Neural cell (in vitro differentiated cells): ENCODE data around the gene ITPKB. TPM values are rescaled to one million over a fixed set of nuclear protein-coding genes. Genes with fewer than 3 reads are reported as not detected.

ENCODE experiments used
- H2AFZ ChIP-seq: fragments of 200-600, 300-800 bp; sonication (generic), shearing (Covaris generic); 2 replicates; pipeline ENCODE4 v1.6.0; 2014; ENCODE audit warnings: low read depth, mild to moderate bottlenecking, antibody characterized with exemption, low read length, moderate library complexity
- H3F3A ChIP-seq: fragments of 200-600 bp; shearing (Covaris generic); 2 replicates; pipeline ENCODE4 v1.6.1; 2016; ENCODE audit warnings: mild to moderate bottlenecking, moderate library complexity, mixed read lengths, antibody characterized with exemption, low read length; ENCODE audit not compliant: insufficient read depth, poor library complexity, severe bottlenecking
- H3K27ac ChIP-seq: fragments of 200-600, 300-800 bp; sonication (generic), shearing (Covaris generic); 2 replicates; pipeline ENCODE4 v1.5.1; 2014; ENCODE audit warnings: mild to moderate bottlenecking, low read length, moderate library complexity
- H3K27me3 ChIP-seq: fragments of 300-800, 200-600 bp; sonication (generic), shearing (Covaris generic); 2 replicates; pipeline ENCODE4 v1.6.0; 2014; ENCODE audit warnings: mild to moderate bottlenecking, low read depth, low read length, moderate library complexity; ENCODE audit not compliant: insufficient read depth
- H3K36me3 ChIP-seq: fragments of 300-800, 200-600 bp; sonication (generic), shearing (Covaris generic); 2 replicates; pipeline ENCODE4 v1.5.1; 2014; ENCODE audit warnings: mild to moderate bottlenecking, antibody characterized with exemption, low read length, moderate library complexity; ENCODE audit not compliant: insufficient read depth
- H3K4me2 ChIP-seq: fragments of 300-800, 200-600 bp; sonication (generic), shearing (Covaris generic); 2 replicates; pipeline ENCODE4 v1.6.0; 2014; ENCODE audit warnings: mild to moderate bottlenecking, low read length
- H3K4me3 ChIP-seq: fragments of 300-800, 200-600 bp; sonication (generic), shearing (Covaris generic); 2 replicates; pipeline ENCODE4 v1.5.1; 2014; ENCODE audit warnings: mild to moderate bottlenecking, low read length, moderate library complexity
- H3K79me2 ChIP-seq: fragments of 200-600 bp; shearing (Covaris generic); replicated peaks from 2 replicates; pipeline ENCODE4 v1.6.0; 2014; ENCODE audit warnings: mild to moderate bottlenecking, low read length, moderate library complexity; ENCODE audit not compliant: insufficient read depth
- H3K9ac ChIP-seq: fragments of 300-800, 200-600 bp; sonication (generic), shearing (Covaris generic); 2 replicates; pipeline ENCODE4 v1.6.1; 2016; ENCODE audit warnings: mild to moderate bottlenecking, low read length, mixed read lengths
- H3K9me2 ChIP-seq: fragments of 200-600 bp; shearing (Covaris generic); 2 replicates; pipeline ENCODE4 v1.6.1; 2016; ENCODE audit warnings: mild to moderate bottlenecking, low read length, mixed read lengths; ENCODE audit not compliant: insufficient read depth
- H3K9me3 ChIP-seq: fragments of 200-600, 300-800 bp; sonication (generic), shearing (Covaris generic); 2 replicates; pipeline ENCODE4 v1.6.1; 2016; ENCODE audit warnings: mild to moderate bottlenecking, mixed run types, low read length, moderate library complexity, mixed read lengths
- H4K20me1 ChIP-seq: fragments of 200-600 bp; shearing (Covaris generic); 2 replicates; pipeline ENCODE4 v1.6.1; 2016; ENCODE audit warnings: mild to moderate bottlenecking, mixed run types; ENCODE audit not compliant: insufficient read depth
- EP300 ChIP-seq: fragments of 450-650 bp; conservative IDR thresholded peaks from 2 replicates; pipeline ENCODE4 v1.6.1; 2014; ENCODE audit warnings: antibody characterized with exemption, mild to moderate bottlenecking, moderate library complexity; ENCODE audit not compliant: poor library complexity, severe bottlenecking
- EZH2 ChIP-seq: fragments of 200-600, 300-800 bp; shearing (Covaris generic), sonication (generic); IDR thresholded peaks from 2 replicates; pipeline ENCODE4 v1.6.1; 2014; ENCODE audit warnings: antibody characterized with exemption, low read length, borderline replicate concordance, mild to moderate bottlenecking; ENCODE audit not compliant: insufficient read depth, poor library complexity, severe bottlenecking
- MXI1 ChIP-seq: fragments of 450-650 bp; conservative IDR thresholded peaks from 2 replicates; pipeline ENCODE4 v1.6.1; 2014; ENCODE audit warnings: antibody characterized with exemption, mild to moderate bottlenecking; ENCODE audit not compliant: poor library complexity, severe bottlenecking
- POLR2AphosphoS5 ChIP-seq: IDR thresholded peaks from 2 replicates; pipeline ENCODE4 v1.6.1; 2012
- RAD21 ChIP-seq: fragments of 450-650 bp; conservative IDR thresholded peaks from 2 replicates; pipeline ENCODE4 v1.6.1; 2014; ENCODE audit warnings: antibody characterized with exemption, mild to moderate bottlenecking, moderate library complexity
- SMC3 ChIP-seq: fragments of 450-650 bp; conservative IDR thresholded peaks from 2 replicates; pipeline ENCODE4 v1.6.1; 2014; ENCODE audit warnings: antibody characterized with exemption, mild to moderate bottlenecking, moderate library complexity; ENCODE audit not compliant: poor library complexity
- TAF1 ChIP-seq: IDR thresholded peaks from 2 replicates; pipeline ENCODE4 v1.6.1; 2012; ENCODE audit warnings: low read depth
- polyA plus RNA-seq: library from polyadenylated mRNA; depleted of rRNA; stranded (reverse); fragments of >200 nt; gene quantifications from 2 replicates; pipeline ENCODE4 v1.2.3, GENCODE V29; 2014
- TF ChIP-seq, protein P1 (sequence below): IDR thresholded peaks from 2 replicates; pipeline ENCODE4 v1.6.1; 2012; ENCODE audit warnings: borderline replicate concordance
- TF ChIP-seq, protein P2 (sequence below): fragments of 450-650 bp; IDR thresholded peaks from 2 replicates; pipeline ENCODE4 v1.5.1; 2014; ENCODE audit warnings: antibody characterized with exemption, mild to moderate bottlenecking, moderate library complexity; ENCODE audit not compliant: poor library complexity, severe bottlenecking

The ITPKB gene
- polyA plus RNA-seq, 1 donor from 2014 or later = 0.19 TPM

DNA sequence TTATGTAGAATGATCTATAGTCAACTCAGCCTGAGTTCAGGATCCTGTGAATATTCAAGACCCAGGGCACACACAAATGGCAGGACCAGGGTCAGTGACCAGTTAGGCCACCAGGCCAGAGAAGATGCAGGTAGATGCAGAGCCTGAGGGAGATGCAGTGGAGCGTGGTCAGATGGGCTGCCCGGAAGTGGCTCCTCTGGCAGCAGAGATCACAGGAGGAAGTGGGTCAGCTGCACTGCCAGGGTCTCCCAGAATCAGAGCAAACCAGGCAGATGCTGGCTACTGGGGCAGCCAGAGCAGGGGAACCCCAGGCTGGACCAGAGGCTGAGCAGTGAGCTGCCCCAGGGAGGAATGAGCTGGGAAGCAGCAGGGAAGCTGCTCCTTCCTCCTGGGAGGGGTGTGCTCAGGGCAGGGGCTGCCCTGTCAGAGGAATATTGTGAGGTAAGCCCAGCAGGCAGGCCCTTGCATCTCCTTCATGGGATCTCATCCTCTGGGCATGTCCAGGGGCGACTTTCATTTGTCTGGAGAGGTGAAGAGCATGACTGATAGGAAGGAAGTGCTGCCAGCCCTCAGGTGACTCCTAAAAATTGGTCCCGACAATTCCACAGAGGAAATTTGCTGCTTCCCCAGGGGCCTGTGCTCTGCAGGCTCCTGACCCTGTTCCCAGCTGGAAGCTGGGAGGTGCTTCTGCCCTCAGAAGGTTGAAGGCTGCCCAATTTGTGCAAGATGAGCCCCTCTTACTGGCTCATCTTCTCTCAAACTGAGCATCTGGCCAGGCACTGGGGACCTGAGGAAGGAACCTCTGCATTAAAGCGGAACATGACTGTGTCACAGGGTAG, 141.2 kb downstream of the ITPKB start:
- Histone ChIP-seq H3K4me2 (no peak overlapping the region), H3K27me3 (no peaks in the 10 kb centered on the region), H3F3A (no peaks in the 10 kb centered on the region), H3K9ac (no peak overlapping the region), H3K36me3 (no peaks in the 10 kb centered on the region), H3K4me3 (no peak overlapping the region), H2AFZ (no peak overlapping the region), H3K27ac (no peak overlapping the region), H3K79me2 (no peaks in the 10 kb centered on the region), H4K20me1 (no peaks in the 10 kb centered on the region), H3K9me2 (no peaks in the 10 kb centered on the region), H3K9me3 (no peaks in the 10 kb centered on the region)
- TF ChIP-seq SMC3 = no peak
- TF ChIP-seq, protein P1, sequence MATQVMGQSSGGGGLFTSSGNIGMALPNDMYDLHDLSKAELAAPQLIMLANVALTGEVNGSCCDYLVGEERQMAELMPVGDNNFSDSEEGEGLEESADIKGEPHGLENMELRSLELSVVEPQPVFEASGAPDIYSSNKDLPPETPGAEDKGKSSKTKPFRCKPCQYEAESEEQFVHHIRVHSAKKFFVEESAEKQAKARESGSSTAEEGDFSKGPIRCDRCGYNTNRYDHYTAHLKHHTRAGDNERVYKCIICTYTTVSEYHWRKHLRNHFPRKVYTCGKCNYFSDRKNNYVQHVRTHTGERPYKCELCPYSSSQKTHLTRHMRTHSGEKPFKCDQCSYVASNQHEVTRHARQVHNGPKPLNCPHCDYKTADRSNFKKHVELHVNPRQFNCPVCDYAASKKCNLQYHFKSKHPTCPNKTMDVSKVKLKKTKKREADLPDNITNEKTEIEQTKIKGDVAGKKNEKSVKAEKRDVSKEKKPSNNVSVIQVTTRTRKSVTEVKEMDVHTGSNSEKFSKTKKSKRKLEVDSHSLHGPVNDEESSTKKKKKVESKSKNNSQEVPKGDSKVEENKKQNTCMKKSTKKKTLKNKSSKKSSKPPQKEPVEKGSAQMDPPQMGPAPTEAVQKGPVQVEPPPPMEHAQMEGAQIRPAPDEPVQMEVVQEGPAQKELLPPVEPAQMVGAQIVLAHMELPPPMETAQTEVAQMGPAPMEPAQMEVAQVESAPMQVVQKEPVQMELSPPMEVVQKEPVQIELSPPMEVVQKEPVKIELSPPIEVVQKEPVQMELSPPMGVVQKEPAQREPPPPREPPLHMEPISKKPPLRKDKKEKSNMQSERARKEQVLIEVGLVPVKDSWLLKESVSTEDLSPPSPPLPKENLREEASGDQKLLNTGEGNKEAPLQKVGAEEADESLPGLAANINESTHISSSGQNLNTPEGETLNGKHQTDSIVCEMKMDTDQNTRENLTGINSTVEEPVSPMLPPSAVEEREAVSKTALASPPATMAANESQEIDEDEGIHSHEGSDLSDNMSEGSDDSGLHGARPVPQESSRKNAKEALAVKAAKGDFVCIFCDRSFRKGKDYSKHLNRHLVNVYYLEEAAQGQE = no peak
- no peak for TF ChIP-seq TAF1
- TF ChIP-seq, protein P2, sequence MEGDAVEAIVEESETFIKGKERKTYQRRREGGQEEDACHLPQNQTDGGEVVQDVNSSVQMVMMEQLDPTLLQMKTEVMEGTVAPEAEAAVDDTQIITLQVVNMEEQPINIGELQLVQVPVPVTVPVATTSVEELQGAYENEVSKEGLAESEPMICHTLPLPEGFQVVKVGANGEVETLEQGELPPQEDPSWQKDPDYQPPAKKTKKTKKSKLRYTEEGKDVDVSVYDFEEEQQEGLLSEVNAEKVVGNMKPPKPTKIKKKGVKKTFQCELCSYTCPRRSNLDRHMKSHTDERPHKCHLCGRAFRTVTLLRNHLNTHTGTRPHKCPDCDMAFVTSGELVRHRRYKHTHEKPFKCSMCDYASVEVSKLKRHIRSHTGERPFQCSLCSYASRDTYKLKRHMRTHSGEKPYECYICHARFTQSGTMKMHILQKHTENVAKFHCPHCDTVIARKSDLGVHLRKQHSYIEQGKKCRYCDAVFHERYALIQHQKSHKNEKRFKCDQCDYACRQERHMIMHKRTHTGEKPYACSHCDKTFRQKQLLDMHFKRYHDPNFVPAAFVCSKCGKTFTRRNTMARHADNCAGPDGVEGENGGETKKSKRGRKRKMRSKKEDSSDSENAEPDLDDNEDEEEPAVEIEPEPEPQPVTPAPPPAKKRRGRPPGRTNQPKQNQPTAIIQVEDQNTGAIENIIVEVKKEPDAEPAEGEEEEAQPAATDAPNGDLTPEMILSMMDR = no peak
- no peak for TF ChIP-seq MXI1
- TF ChIP-seq EZH2 = no peak
- TF ChIP-seq RAD21 = no peak
- no peak for TF ChIP-seq POLR2AphosphoS5
- no peak for TF ChIP-seq EP300

DNA sequence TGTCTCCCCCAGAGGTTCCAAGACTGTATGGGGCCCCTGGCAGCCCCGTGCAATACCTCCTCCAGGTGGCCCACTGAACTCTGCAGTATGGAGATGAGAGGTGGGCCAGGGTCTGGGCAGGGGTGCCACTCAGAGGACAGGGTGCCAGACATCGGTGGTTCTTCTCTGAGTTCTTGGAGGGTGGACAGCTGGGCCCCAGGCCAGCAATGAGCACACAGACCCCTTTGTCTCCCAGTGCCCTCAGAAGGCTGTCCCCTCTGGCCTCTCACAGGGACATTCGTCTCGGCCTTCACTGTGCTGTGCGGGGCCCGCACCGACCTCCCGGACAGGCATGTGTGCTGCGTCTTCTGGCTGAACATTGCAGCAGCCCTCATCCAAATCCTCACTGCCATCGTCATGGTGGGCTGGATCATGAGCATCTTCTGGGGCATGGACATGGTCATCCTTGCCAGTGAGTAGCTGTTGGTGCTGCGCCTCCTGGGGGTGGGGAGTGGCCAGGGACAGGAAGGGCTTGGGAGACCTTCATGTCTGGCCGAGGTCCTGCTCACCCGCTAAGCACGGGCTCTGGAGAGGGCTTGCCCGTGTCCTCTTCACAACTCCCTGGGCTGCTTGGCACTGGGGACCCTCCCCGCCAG, 142.4 kb downstream of the ITPKB start:
- H3K36me3 ChIP-seq = no peaks in the 10 kb centered on the region
- H3F3A ChIP-seq = no peaks in the 10 kb centered on the region
- no peak overlapping the region for H3K4me3 ChIP-seq
- no peaks in the 10 kb centered on the region for H3K27me3 ChIP-seq
- H3K9me2 ChIP-seq = no peaks in the 10 kb centered on the region
- H3K9ac ChIP-seq = no peak overlapping the region
- H3K9me3 ChIP-seq = no peaks in the 10 kb centered on the region
- H3K79me2 ChIP-seq = no peaks in the 10 kb centered on the region
- TF ChIP-seq MXI1 = no peak
- H3K27ac ChIP-seq = no peak overlapping the region
- no peaks in the 10 kb centered on the region for H4K20me1 ChIP-seq
- H2AFZ ChIP-seq = no peak overlapping the region
- H3K4me2 ChIP-seq = no peak overlapping the region
